CD4-positive, alpha-beta T cell treated with Interleukin-6 for 4 hours (primary cell): ENCODE results near the gene IL1R1.

Experiments
- DNase-seq: peaks from one replicate; pipeline ENCODE4 v3.0.0-alpha.2; 2020; ENCODE audit warnings: mixed read lengths

The IL1R1 gene

DNA sequence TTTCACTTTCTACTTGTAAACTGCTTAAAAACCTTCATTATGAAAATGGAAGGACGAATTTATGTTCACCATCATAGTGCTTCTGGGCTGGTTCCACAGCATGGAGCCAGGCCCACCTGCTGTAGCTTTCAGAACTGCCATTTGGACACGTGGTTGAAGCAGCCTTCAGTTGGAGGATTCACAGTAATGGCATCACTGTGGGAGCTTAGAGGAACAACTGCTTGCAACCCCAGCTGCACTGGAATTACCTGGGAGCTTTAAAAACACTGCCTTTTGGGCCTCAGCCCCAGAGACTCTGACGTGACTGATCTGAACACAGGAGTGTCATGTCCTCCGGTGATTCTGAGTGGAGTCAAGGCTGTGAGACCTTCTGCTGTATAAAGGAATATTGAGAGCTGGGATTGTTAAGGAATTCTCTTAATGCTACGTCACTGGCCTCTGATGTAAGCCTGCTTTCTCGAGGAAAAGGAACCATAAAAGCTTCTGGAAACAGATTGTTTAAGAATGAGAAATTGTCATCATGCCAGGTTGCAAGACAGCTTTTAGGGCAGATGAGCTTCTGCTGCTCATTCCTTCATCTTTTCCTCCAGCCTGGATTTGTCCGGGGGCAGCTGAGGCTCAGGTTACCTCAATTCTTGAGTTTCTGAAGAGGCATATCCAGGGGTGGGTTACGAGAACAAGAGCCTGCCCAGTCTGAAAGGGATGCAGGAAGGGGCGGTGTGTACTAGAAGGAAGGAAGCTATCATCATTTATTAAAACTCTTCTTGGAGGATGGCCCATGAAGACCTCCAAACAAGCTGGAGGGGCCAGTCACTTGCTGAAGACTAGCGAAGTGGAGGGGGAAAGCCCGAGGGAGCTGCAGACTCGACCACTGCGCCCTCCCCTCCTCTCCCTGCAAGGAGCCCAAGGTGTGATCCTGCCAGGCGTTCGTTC is 1.3 kb upstream of the IL1R1 start:
- no peak for DNase-seq

DNA sequence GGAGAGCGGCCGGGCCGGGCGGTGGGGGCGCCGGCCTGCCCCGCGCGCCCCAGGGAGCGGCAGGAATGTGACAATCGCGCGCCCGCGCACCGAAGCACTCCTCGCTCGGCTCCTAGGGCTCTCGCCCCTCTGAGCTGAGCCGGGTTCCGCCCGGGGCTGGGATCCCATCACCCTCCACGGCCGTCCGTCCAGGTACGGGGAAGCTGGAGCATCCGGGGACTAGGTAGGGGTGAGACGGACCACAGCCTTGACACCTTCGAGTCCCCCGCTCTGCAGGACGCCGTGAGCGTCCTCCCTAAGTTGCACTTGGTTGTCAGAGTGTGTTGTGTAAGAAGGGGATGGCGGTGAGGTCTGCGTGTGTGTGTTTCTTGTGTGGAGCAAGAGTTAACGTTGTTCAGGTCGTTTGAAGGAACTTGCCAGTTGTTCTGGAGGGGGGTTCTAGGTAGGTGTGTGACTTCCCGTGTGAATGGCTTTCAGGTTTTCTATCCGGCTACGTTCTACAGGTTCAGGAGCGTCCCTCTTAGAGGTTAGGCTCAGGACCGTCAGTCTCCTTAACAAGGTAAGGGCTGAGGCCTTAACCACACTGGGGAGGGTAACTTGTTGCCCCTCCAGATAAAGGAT is 393 bp downstream of the IL1R1 start:
- peak; percentile 12 for DNase-seq

- no peak for DNase-seq
Measured at GRCh38 chr2:102143450-102143985, 972 bp downstream of the IL1R1 start.

- DNase-seq, result no peak
Measured at GRCh38 chr2:102144128-102144527, 1.6 kb downstream of the IL1R1 start.

DNA sequence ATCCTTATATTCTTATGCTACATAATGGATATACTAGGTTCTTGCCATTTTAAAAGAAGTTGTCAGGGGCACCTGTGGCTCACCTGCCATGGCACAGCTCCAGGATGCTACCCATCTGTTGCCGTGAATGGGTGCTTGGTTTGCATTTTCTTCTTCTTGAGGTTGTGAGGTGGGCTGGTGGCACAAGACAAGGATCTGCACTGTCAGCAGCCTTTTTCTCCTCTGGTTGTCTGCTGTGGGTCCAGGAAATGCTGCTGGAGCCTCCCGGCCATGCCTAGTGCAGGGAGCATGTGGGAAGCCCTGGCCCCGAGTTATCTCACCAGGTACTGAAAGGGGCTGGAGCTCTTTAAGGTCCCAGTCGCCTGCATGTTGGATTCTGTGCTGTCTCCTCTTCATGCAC is 2.6 kb downstream of the IL1R1 start:
- DNase-seq, result no peak

GRCh38 chr2:102145934-102146333 is 3.4 kb downstream of the IL1R1 start:
- DNase-seq, result no peak

GRCh38 chr2:102147935-102148334 is 5.4 kb downstream of the IL1R1 start:
- DNase-seq, result no peak

DNA sequence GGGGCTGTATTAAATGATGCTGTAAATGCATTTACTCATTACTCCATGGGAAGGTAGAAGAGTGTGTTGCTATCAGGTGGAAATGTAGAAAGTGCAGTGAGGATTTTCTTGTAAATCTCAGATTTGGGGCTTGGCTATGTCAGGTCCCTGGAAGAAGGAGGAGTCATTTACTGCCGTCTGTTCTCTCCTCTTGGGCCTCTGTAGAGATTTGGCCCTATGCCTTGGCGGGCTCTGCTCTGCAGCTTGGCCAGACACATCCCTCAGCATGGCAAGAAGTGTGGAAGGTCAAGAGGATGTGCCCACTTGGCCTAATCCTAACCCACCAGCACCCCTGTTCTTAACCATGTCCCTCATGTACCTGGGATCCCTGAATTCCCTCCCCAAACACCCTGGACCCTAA is 6.7 kb downstream of the IL1R1 start:
- no peak for DNase-seq

DNA sequence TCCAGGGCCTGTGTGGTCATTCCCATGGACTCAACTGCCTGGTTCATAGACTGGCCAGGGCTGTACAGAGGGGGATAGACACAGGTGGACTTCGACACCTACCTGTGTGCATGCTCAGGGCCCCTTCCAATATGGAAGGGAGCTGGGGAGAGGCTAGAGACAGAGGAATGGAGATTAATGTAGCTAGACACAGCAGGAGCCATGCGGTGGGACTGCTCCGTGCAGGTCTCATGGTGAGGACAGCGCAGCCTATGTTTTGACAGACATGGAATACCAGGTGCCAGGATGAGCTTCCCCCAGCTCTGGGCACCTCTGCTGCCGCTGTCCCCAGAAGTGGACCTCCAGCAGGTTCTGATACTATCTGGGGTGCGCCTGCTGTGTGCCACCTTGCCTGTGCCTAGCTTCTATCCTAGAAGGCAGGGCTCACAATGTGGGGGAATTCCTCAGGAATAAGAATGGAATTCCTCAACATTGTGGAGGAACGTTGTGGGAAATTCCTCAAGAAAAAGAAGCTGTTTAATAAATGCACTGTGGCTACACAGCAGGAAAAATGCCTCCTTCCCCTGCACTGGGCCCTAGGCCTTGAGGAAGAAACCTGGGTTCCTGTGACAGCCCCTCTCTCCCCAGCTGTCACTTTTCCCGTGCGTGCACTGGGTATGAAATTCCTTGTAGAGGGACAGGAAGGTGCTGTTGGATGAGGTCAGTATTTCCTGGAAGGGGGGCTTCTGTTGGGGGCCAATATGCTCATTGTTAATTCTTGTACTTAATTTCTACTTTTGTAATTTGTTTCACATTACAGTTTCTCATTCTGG is 7.3 kb downstream of the IL1R1 start:
- no peak for DNase-seq

DNA sequence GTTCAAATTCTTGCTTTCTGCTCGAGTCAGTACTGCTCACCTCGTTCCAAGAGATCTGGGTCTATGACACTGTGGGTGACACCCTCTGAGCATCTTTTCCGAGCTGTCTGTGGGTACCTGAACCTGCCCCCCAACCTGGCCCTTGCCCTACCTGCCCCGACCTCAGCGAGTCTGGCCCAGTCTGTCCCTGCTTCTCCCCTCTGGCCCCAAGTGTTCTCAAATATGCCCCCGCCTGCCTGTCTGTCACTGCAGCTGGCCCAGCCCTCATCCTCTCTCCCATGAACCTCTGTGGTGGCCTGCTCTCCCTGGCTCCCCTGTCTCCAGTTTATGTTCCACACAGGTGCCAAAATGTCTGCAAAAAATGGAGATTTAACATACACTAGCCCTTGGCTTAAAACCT is 11.8 kb downstream of the IL1R1 start:
- DNase-seq, result no peak

GRCh38 chr2:102154946-102155702 is 12.6 kb downstream of the IL1R1 start:
- DNase-seq, result no peak

DNA sequence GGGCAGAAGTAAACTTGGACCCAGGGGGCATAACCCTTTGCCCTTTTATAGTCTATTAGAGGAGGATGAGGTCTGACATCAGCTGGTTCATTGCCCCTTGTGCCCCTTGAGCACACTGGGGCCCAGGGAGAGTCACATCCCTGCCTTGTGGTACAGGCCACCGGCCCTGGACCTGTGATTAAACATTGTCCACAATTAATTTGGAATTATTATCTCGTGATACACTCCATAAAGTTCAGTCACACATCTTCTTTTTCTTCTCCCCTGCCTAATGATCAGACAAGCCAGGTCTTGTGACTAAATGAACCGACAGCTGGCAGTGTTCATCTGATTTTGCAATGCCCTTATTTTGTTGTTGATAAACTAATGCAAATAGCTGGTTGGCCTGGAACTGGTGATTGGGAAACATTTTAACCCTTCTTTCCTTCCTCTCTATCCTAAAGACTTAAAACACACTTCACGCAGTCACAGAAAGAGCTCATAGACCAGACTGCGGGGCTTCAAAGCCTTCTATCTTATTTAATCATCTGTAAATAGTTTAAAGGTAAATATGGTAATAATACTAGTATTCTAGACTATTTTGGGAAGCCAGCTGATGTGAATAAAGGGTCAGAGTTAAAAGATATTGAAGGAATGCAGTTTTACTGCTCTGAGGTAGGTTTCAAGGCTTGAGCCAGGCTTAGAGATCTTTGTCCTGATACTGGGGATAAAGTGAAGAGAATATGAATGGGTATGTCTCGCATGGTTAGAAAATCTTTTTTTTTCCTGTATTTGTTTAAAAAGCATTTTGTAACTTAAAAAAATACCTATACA is 13.4 kb downstream of the IL1R1 start:
- DNase-seq, result no peak

GRCh38 chr2:102158011-102158755 is 15.6 kb downstream of the IL1R1 start:
- DNase-seq, result no peak

DNA sequence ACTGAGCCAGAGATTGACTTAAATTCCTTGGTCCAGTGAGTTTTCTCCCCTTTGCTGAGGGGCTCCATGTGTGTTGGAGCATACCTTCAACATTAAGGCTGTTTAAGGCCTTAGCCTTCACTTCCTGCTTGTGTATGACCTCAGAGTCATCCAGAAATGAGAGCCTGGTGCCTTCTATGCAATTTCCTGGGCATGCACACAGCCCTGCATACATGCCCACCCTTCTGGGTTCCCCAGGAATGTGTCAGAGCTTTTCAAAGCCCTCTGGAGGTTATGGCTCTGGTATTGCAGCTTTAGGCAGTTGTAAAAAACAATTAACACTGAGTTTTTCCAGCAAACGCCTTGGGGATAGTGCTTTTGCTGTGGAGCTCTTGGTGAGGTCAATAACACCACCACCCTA is 16.7 kb downstream of the IL1R1 start:
- no peak for DNase-seq

DNA sequence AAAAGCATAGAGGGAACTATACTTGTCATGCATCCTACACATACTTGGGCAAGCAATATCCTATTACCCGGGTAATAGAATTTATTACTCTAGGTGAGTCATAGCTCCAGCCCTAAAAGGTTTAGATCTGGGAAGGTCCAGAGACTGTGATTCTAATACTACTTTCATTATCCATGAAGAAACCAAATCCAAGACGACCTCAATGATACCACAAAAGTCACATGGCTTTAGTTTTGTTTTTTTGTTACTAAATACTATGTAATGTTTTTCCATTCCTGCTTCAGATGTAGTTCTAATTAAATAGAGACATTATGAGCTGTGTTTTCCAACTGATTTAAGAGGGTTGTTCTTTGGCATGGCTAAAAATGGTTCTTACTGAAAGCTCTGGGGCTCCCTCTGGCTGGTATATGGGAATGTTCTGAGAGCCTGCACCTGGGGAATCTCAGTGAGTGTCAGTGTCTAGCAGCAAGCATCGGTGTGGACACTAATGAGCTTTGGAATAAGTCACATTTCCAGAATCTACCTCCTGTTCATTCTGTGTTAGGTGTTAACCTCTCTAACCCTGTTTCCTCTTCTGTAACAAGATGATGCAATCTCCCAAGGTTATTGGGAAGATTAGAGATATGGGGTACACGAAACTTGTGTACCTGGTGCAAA is 23.8 kb downstream of the IL1R1 start:
- DNase-seq, result no peak

DNA sequence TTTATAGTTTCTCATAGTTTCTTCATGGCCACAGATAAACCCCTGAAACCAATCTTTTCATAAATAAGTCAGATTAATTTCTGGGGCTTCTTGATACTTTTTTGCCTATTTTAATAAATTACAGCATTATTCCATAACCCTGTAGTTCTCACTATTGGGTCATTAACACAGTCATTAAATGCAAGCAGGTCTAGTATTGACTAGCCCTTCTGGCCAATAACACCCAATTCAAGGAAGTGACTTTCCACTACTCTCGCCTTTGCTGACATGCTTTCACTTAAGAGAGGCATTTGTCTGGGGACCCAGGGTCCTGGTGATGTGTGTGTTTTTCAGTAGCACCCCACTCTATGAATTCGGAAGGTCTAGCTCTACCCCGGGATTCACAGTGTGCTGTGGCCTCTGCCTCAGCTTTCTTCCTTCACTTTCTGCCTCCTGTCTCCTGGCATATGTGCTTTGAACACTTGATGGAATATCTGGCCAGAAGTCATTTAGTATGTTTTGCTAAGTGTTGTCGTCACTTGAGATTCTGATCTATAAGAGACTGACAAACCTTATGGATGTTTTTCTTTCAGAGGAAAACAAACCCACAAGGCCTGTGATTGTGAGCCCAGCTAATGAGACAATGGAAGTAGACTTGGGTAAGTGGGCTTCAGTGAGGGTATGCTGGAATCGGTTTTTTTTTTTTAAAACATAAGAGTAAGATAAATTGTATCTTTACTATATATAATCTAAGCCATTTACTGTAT is 25.7 kb downstream of the IL1R1 start:
- no peak for DNase-seq

DNA sequence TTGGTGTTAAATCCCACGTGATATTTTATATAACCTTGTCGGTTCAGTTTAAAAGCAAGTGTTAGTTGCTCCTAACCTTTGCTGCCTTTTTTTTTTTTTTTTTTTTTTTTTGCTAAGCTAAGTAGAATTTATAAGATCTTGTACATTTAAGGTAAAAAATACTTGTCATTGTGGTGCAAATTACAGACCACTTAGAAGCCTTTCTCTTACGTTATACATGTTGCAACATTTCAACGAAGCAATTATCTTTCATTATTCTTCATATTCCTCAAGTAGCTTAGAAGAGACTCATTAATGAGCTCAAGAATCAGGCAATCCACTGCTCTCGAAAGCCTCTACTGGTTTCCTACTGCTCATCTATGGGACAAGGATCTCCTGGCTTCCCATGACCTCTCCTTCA is 29.4 kb downstream of the IL1R1 start:
- DNase-seq, result no peak

DNA sequence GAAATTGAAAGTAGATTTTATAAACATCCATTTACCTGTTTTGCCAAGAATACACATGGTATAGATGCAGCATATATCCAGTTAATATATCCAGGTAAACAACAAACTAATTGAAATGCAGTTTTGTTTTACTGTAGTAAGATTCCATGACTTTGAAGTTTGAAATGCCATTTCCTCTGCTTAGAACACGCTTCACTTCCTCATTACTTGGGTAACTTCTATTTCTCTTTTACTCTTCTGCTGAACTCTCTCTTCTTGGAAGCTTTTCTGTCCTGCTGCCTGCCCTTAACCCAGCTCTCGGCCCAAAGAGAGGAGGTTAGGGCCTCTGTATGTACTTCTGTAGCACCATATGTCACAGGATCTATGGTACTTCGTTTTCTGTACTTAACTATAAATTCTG is 30.2 kb downstream of the IL1R1 start:
- DNase-seq, result no peak

- no peak for DNase-seq
Measured at GRCh38 chr2:102176172-102176571, 33.6 kb downstream of the IL1R1 start.
